GM19240 (cell line): Measurements from ENCODE around the gene NBAS.
"Not testable (repeated sequence)": the region's sequence is repeated elsewhere in the genome, so short reads cannot be mapped to it uniquely, and the experiment has no call there.

ENCODE experiments used
- DNase-seq: peaks from one replicate; pipeline ENCODE4 v3.0.0; 2011; ENCODE audit warnings: low spot score; ENCODE audit not compliant: insufficient read length

NBAS gene

DNA sequence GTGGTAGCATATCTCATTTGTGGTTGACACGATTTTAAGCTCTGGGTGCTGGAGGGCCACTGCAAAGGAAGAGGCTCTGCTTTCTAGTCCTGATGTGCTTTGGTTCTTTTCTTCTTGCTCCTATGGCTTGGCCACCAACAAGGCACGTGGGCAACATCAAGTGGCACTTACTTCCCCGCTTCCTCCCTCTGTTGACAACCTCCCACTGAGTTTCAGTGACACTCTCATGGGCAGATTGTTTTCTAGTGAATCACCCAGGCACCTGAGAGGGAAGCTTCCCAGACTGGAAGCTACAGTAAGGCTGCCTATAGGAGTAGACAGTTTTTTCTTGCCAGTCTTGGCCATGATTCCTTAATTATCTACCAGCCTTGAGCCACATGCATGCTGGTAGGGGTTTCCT lies 89.0 kb downstream of the NBAS start:
- DNase-seq = no peak

DNA sequence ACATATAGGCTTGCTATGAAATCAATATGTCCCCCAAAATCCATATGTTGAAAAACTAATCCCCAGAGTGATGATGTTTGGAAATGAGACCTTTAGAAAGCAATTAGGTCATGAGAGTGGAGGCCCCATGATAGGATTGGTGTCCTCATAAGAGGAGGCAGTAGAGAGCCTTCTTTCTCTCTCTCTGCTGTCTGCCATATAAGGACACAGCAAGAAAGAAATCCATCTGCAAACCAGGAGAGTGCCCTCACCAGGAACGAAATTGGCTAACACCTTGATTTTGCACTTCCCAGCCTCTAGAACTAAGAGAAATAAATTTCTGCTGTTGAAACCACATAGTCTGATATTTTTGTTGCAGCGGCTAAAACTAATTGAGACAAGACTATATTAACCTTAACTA lies 89.5 kb downstream of the NBAS start:
- DNase-seq = no peak

DNA sequence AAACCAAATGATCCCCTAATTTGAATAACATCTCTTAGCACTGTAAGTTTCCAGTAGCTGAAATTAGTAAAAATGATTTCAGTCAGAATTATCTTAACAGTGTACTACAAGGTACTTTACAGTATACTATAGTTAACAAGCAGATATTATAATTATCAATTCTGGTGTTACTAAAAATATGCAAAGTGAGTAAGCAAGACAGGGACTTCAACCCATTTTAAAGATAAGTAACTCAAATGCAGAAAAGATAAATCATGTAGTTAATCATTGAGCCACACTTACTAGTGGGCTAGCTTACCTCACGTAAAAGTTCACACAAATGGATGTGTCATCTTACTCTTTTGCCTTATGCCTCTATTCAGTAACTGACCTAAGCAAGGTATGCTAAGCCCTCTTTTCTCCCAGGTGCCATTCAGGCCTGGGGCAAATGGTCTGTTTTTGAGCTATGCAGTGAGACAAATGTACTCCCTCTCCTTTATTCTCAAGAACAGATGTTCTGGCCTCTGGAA lies 101.0 kb downstream of the NBAS start:
- no peak for DNase-seq

DNA sequence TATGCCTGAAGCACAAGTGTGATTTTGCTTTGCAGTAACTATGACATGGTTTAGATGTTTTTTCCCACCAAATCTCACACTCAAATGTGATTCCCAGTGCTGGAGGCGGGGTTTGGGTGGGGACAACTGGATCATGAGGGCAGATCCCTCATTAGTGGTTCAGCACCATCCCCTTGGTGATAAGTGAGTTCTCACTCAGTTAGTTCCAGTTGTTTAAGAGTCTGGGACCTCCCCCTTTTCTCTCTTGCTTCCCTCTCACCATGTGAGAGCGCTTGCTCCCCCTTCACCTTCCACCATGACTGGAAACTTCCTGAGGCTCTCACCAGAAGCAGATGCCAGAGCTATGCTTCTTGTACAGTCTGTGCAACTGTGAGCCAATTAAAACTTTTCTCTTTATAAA lies 102.9 kb downstream of the NBAS start:
- DNase-seq = no peak

DNA sequence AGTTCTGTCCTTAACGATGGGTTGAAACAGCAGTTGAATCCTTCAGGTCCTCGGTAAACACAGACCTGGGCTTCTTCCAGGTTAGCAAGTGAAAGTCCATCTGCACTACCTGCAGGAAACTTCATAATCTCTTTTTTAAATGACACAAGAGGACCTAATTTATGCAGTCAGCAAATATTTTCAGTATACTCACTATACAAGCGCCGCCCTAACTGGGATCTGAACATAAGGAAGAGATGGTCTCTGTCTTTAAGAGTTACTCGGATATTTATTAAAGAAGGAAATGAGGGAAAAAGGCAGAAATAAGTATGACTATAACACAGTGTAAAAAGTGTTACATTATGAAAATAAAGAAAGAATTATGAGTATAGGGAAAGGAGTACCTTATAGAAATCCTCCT lies 103.3 kb downstream of the NBAS start:
- no peak for DNase-seq

DNA sequence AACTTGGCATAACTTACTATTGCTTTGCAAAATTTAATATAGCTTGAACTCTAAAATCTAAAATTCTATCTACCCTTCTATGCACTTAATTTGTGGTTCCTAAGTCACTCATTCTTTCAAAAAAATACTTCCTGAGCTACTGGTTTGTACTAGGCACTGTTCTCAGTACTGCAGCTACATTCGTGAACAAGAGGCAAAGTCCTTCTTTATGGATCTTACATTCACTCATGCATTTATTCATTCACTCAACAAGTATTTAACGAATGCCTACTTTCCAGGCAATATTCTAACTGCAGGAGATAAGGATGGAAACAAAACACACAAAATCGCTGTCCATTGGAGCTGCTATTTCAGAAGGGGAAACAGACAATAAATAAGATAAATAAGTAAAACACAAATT lies 104.8 kb downstream of the NBAS start:
- DNase-seq = no peak

DNA sequence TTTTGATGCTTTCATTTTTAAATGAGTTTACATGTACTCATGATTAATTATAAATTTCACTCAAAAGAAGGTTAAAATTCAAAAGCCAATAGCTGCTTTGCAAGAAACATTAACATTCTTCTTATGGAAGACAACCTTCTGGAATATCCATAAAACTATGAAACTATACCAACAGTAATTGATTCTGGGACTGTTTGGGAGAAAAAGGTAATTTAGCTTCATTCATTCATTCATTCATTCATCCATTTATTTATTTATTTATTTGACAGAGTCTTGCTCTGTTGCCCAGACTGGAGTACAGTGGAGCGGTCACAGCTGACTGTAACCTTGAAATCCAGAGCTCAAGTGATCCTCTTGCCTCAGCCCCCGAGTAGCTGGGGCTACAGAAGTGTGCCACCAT lies 110.3 kb downstream of the NBAS start:
- no peak for DNase-seq

DNA sequence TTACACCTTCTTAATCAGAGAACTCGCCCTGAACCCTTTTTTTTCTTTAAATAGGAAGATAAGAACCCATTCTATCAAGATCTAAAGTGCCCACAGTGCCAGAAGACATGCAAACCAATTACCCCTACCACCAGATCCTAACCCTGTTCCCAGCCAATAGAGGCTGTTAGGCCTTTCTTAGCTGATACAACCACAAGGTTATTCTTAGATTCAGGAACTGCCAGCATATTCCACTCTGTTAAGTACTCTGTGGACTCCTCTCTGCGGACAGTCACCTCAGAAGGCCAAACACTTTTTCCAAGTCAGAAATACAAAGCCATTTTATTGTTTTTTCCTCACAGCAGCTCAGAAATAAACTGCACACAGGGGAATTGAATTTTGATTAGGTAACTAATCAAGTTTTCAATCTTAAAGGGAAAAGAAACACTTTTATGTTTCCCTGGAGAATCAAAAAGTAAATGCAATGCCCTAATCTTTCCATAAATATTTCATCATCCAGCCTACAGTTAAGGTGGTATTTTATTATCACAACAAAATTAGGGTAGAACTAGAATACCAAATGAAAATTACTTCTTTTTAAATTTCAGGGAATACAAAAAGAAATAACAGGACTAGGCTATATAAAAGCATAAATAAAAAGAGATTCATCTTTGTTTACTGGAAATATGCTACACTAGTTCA lies 111.4 kb downstream of the NBAS start:
- no peak for DNase-seq

DNA sequence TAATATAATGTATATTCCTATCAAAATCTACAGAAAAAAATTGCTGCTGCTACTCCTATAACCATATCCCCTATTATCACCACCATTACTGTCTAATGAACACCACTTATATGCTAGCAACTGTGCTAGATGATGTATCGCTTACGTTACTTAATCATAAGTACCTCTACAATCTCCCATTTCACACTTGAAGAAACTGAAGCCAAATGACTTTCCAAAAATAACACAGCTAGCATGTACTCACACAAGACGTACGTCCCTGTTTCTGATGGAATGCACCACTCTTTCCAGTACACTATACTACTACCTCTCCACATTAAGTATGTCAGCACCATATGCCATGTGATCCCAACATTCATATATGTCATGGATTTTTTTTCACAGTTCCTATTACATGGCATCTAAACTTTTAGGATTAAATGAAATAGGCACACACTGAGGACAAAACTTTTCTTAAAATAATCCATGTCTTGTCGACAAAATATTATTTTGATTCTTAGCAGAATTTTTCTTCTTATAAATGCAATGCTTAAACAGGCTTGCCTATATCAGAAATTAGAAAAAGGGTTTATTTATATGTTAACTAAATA lies 112.8 kb downstream of the NBAS start:
- DNase-seq = no peak

DNA sequence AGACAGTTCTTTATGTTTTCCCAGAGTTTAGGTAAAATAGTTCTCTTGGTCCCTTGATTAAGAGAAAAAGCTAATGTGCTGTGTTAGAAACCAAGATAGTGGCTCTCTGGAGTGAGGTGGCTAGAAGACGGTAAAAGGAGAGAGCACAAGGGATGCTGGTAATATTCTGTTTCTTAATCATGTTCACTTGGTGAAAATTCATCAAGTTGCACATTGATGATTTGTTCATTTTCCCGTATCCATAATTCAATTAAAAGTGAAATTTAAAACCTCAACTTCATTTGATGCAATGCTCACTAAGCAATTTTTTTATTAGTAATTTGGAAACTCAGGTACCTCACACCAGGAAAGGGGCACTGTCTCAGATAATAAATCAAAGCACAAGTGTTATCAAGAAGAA lies 113.8 kb downstream of the NBAS start:
- no peak for DNase-seq

DNA sequence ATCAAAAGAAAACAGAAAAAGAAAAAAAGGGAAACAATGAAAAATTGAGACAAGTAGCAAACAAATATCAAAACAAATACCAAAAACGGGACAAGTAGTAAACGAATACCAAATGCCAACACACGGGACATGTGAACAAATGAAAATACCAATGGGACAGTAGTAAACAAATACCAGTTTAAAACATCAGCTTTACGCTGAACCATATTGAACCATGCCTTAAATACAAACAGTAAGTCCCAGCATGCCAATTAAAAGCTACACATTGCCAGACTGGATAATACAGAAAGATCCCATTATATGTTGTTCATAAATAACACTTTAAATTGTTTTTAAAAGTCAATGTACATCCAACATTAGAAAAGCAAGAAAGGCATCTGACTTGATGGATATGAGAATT lies 114.2 kb downstream of the NBAS start:
- DNase-seq = no peak

DNA sequence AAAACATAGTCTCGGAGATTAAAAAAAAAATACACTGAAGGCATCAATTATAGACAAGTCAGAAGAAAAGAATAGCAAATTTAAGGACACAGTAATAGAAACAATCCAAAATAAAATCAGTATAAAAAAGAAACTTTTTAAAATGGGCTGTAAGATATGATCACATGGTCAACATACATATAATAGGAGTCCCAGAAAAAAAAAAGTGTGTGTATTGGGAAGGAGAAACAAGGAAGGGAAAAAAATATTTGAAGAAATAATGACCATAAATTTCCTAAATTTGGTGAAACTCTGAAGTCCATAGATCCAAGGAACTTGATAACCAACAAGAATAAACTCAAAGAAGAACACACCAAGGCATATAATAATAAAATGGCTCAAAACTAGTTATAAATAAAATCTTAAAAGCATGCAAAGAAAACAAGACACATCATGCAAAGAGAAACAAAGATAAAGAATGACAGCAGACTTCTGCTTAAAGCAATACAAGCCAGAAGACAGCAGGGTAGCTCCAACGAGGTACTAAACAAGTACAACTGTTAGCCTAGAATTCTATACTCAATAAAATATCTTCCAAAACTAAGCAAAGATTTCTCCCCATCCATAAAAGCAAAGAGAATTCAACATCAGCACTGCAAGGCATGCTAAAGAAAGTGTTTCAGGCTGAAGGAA lies 115.1 kb downstream of the NBAS start:
- DNase-seq = no peak

DNA sequence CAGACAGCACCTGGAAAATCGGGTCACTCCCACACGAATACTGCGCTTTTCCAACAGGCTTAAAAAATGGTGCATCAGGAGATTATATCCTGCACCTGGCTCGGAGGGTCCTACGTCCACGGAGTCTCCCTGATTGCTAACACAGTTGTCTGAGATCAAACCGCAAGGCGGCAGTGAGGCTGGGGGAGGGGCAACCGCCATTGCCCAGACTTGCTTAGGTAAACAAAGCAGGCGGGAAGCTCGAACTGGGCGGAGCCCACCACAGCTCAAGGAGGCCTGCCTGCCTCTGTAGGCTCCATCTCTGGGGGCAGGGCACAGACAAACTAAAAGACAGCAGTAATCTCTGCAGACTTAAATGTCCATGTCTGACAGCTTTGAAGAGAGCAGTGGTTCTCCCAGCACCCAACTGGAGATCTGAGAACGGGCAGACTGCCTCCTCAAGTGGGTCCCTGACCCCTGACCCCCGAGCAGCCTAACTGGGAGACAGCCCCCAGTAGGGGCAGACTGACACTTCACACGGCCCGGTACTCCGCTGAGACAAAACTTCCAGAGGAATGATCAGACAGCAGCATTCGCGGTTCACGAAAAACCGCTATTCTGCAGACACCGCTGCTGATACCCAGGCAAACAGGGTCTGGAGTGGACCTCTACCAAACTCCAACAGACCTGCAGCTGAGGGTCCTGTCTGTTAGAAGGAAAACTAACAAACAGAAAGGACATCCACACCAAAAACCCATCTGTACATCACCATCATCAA lies 121.2 kb downstream of the NBAS start:
- DNase-seq = not testable (repeated sequence)

DNA sequence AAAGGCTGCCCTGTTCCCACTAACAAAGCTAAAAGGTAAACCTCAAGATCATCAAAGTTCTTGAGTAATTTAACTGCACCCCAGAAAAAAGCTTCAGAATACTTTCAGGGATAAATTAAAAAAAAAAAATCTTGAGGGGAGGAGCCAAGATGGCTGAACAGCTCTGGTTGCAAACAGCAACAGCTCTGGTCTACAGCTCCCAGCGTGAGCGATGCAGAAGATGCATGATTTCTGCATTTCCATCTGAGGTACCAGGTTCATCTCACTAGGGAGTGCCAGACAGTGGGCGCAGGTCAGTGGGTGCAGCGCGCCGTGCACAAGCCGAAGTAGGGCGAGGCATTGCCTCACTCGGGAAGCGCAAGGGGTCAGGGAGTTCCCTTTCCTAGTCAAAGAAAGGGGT lies 121.8 kb downstream of the NBAS start:
- DNase-seq = not testable (repeated sequence)

DNA sequence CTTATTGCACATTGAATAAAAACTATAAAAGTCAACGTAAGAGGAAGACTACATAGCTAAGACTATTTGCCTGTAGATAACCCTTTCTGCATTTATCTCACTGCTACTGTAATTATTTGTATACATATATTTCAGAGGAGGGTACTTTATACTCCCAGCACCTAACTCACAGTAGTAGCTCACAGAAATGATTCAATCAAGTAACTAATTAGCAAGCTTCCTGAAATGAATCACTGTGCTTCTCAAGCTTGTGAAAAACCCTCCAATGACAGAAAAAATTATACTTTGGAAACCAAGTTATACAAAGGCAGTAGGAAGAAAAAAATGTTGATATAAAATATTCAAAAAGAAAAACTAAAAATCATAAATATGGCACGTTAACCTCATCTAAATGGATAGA lies 124.9 kb downstream of the NBAS start:
- no peak for DNase-seq

DNA sequence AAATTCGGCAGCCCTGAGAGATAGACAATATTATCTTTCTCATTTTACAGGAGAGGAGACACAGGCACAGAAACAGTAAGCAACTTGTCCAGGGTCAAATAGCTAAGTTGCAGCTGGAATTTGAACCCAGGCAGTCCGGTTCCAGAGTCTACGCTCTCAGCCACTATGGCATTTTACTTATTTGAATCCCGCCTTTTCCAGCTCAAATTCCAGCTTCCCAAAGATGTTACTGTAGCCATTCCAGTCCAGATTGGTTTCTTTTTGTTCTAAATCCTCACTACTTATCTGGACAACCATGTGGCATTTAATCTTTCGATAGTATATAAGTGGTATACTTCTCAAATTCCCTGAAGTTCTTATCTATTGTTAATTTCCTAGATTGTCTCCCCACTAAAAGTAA lies 125.7 kb downstream of the NBAS start:
- no peak for DNase-seq

DNA sequence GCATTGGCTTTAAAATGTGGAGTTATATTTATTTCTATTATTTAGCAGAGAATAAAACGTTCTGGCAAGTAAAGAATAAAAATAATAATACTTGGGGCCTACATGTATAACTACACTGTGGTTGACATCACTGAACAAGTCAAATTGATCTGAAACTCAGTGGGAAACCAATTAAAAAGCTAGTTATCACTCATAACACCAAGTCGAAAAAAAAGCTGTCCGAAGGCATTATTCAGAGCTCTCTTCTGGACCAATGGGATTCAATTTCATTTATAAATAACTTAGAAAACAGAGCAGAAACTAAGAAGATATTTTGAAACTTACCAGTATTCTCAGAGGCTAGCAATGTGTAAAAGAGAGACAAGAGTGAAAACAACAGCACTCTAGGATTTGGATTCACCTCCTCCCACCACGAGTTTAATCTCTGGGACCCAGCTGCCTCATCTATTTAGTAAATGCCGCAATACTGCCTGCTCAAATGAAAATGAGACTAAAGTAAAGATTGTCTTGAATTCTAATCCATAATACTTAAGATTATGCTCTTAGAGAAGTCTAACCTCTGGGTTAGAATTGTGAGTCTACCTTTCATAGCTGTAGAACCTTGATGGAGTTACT lies 128.4 kb downstream of the NBAS start:
- DNase-seq = no peak

DNA sequence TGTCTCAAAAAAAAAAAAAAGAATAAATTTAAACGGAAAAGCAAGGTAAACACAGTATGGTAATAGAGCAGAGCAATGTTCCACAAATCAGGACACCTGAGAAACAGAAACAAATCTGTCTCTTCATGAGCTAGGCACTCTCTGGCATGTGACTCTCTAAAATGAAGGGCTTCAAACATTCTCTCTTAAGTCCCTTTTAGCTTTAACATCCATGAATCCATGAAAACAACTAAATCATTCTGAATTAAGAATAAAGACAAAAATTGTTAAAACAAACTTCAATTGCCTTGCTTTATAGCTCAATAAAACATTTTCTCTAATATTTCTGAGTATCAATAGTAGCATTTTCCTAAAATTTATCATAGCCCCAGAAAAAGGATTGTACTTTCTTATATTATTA lies 132.1 kb downstream of the NBAS start:
- DNase-seq = no peak

DNA sequence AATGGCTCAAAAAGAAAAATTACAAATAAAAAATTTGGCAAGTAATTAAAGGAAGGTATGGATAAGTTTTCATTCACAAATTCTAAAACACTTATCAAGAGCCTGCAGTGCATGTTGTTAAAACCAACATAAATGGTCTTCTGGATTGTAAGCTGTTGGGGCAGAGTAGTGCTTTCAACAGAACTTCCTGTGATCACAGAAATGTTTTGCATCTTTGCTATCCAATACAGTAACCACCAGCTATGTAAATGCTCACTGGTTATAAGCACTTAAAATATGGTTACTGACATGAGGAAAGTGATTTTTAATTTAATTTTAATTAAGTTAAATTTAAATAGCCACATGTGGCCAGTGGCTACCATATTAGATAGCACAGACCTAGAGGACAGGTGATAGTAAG lies 133.1 kb downstream of the NBAS start:
- DNase-seq = no peak

DNA sequence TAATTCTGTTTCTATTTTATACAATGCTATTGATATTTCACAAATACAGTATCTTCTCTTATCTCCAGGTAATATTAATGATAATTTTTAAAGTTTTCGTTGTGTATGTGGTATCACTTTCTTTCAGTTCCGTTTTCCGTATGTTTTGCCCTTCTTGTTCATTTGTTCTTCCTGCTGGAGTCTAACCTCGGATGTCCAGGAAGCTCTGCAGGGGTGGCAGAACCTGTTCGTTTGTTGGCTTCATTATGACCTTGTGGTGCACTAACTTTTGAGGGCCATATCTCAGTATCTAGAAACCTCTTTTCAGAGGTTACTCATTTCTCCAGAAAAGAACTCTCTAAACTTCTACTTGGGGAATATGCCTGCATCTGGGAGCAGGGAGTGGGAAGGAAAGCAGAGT lies 134.5 kb downstream of the NBAS start:
- DNase-seq = no peak

DNA sequence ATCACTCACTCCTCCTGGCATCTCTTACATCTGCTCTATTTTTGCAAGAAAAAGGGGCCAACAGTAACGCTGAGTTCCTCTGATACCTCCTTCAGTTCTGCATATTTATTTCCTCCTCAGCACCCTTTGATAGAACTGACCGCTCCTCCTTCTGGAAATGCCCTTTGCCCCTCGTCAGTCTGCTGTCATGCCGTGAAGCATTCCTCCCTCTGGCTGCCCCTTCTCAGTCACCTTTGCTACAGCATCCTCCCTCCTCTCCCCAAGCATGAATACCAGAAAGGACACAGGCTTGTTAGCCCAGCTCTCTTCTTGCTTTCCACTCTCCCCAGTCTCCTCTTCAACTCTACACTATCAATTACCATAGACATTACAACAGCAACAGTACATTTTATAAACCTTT lies 135.4 kb downstream of the NBAS start:
- DNase-seq = no peak

DNA sequence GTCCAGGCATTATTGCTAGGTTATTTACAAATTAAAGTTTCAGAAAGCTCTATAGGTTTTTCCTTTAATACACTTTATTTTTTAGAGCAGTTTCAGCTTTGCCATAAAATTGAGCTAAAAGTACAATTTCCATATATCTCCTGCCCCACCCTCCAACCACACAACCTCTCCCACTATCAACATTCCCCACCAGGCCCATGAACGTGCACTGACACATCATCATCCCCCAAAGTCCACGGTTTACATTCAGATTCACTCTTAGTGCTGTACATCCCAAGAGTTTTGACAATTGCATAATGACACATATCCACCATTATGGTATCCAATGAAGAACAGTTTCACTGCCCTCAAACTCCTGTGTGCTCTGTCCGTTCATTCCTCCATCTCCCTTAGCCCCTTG lies 139.4 kb downstream of the NBAS start:
- DNase-seq = no peak
